C4-2B (cell line): ENCODE results near the gene SCUBE1.
"Not testable (repeated sequence)": the region's sequence is repeated elsewhere in the genome, so short reads cannot be mapped to it uniquely, and the experiment has no call there.

Experiments
- H3K27ac ChIP-seq: fragments of 450-650 bp; 2 replicates; pipeline ENCODE4 v1.5.1; 2017
- ZFX ChIP-seq: fragments of 450-650 bp; IDR thresholded peaks from 2 replicates; pipeline ENCODE4 v1.6.1; 2017
- TF ChIP-seq, protein P1 (sequence below): fragments of 450-650 bp; conservative IDR thresholded peaks from 2 replicates; pipeline ENCODE4 v1.5.1; 2017; ENCODE audit warnings: mild to moderate bottlenecking

Gene SCUBE1

DNA sequence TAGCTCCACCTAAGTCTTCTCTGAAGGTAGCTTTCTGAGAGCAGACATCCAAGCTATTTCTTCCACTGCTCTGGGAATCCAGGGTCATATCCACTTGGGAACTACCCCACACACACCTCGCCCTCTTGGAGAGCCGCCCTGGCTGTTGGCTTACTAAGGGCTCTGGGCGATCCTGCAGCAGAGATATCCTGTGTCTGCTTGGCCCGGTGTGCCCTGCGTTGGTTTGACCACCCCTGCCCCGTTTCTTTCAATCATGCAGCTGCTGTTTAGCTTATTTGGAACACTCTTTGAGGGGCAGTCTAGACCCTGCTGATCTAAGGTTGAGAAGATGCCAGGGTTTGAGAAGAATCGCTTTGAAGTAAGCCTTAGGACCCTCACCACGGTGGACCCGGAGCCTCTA, 17.4 kb upstream of the SCUBE1 start:
- H3K27ac ChIP-seq: no peak overlapping the region
- no peak for TF ChIP-seq ZFX
- TF ChIP-seq, protein P1, sequence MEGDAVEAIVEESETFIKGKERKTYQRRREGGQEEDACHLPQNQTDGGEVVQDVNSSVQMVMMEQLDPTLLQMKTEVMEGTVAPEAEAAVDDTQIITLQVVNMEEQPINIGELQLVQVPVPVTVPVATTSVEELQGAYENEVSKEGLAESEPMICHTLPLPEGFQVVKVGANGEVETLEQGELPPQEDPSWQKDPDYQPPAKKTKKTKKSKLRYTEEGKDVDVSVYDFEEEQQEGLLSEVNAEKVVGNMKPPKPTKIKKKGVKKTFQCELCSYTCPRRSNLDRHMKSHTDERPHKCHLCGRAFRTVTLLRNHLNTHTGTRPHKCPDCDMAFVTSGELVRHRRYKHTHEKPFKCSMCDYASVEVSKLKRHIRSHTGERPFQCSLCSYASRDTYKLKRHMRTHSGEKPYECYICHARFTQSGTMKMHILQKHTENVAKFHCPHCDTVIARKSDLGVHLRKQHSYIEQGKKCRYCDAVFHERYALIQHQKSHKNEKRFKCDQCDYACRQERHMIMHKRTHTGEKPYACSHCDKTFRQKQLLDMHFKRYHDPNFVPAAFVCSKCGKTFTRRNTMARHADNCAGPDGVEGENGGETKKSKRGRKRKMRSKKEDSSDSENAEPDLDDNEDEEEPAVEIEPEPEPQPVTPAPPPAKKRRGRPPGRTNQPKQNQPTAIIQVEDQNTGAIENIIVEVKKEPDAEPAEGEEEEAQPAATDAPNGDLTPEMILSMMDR: no peak

DNA sequence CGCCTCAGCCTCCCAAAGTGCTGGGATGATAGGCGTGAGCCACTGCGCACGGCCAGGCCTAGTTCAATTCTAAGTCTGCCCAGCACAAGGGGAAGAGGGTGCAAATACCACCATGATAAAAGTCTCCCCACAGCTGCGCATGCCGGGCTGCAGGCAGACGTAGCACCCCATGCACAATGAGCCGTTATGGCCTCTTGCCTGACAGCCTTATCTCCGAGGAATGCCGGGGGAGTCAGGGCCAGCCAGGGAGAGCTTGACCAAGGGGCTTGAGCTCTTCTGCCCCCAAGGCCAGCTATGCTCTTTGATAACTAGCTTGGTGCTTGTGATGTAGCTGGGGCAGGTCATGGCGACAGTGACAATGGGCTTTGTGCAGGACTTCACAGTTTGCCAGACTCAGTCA, 13.7 kb upstream of the SCUBE1 start:
- H3K27ac ChIP-seq: no peak overlapping the region
- TF ChIP-seq, protein P1: no peak
- no peak for TF ChIP-seq ZFX

GRCh38 chr22:43355688-43356087, 12.5 kb upstream of the SCUBE1 start:
- H3K27ac ChIP-seq: not testable (repeated sequence)

DNA sequence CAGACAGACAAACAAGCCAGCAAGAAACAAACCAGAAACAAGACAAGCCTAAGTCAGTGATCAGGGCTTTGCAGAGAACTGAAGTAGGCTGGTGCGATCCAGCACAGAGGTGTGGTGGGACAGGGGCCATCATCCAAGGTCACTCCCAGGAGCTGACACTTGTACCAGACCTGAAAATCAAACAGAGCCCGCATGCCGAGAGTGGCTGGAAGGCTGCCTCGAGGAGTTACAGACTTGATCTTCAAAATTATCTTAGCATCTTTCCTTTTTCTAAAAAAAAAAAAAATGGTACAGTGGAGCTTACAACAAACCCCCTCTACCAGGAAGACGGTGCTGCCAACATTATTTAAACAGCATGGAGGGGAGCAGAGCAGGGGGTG, 8.8 kb upstream of the SCUBE1 start:
- H3K27ac ChIP-seq: no peak overlapping the region
- TF ChIP-seq ZFX: no peak
- TF ChIP-seq, protein P1: no peak

GRCh38 chr22:43349636-43350035, 6.5 kb upstream of the SCUBE1 start:
- no peak overlapping the region for H3K27ac ChIP-seq
- TF ChIP-seq, protein P1: no peak
- no peak for TF ChIP-seq ZFX

DNA sequence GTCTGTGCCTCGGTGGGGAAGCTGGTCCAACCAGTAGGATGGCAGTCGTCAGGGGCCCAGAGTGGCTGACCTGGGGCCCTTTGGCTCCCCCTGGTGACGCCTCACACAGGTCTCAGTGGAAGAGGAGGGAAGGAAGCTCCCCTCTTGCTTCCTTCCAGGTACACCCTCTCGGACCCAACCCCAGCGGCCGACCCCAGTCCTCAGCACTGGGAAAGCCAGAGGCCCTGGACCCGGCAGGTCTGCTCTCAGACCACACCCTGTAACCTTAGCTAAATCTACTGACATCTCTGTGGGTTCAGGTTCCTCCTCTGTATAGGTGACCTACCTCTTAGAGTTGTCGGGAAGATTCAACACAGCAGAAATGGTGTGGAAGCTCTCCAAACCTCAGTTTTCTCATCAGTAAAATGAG, 3.4 kb upstream of the SCUBE1 start:
- H3K27ac ChIP-seq: no peak overlapping the region

DNA sequence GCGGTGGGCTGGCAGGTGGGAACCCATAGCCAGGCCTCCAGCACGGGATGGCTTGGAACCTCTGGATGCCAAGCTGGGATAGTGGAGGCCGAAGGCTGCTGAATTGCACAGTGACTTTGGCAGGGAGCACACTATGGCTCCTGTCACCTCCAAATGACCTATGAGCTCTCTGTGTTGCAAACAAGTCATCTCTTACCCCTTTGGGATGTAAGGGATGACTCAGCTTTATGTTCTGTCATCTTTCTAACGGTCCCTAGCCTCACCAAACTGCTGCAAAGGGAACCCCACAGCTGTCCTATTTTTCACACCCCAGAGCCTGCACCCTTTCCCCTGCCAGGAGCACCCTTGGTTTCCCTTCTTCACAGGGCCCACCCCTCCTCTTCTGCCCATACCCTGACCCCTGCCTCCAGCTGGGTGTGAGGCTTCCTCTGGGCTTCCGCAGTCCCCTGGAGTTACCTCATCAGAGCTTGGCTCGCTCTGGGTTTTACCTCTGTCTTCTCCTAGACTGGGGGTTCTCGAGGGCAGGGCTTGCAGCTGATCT, 2.7 kb upstream of the SCUBE1 start:
- H3K27ac ChIP-seq: no peak overlapping the region; the same call in 1 of the 2 replicates
- TF ChIP-seq, protein P1: no peak
- TF ChIP-seq ZFX: no peak

More for the DNA sequence above, 3.4 kb upstream of the SCUBE1 start:
- TF ChIP-seq, protein P1: peak; percentile 94
- TF ChIP-seq ZFX: no peak

- TF ChIP-seq, protein P1: no peak
- no peak for TF ChIP-seq ZFX
- no peak overlapping the region; the same call in 1 of the 2 replicates for H3K27ac ChIP-seq
These were observed 2.2 kb upstream of the SCUBE1 start for GRCh38 chr22:43345356-43345755.
